HG02970 (cell line): Measurements from ENCODE around the gene PRKAA2.

Experiments
- ATAC-seq: cut with Tn5 transposase; IDR thresholded peaks from one replicate; pipeline ENCODE4 v1.9.1; 2021; ENCODE audit warnings: mild to moderate bottlenecking, moderate library complexity, moderate number of reproducible peaks; ENCODE audit not compliant: unreplicated experiment, low FRiP score

Gene PRKAA2

GRCh38 chr1:56648546-56648945 is 3.4 kb downstream of the PRKAA2 start:
- no peak for ATAC-seq

- ATAC-seq = no peak
These were observed 9.2 kb downstream of the PRKAA2 start for GRCh38 chr1:56654126-56654923.

GRCh38 chr1:56655991-56656613 is 11.0 kb downstream of the PRKAA2 start:
- ATAC-seq = no peak

- no peak for ATAC-seq
These were observed 13.1 kb downstream of the PRKAA2 start for GRCh38 chr1:56658254-56658653.

GRCh38 chr1:56660293-56660692 is 15.2 kb downstream of the PRKAA2 start:
- ATAC-seq = no peak

- no peak for ATAC-seq
These were observed 18.7 kb downstream of the PRKAA2 start for GRCh38 chr1:56663846-56664245.

- no peak for ATAC-seq
These were observed 20.3 kb downstream of the PRKAA2 start for GRCh38 chr1:56665384-56665783.

GRCh38 chr1:56666112-56666608 is 21.0 kb downstream of the PRKAA2 start:
- no peak for ATAC-seq

GRCh38 chr1:56670350-56670749 is 25.2 kb downstream of the PRKAA2 start:
- ATAC-seq = no peak

GRCh38 chr1:56671085-56671484 is 26.0 kb downstream of the PRKAA2 start:
- no peak for ATAC-seq

- no peak for ATAC-seq
These were observed 26.4 kb downstream of the PRKAA2 start for GRCh38 chr1:56671542-56671941.

GRCh38 chr1:56672579-56672978 is 27.5 kb downstream of the PRKAA2 start:
- no peak for ATAC-seq

GRCh38 chr1:56675763-56676162 is 30.6 kb downstream of the PRKAA2 start:
- ATAC-seq = no peak

- no peak for ATAC-seq
These were observed 31.5 kb downstream of the PRKAA2 start for GRCh38 chr1:56676571-56677035.

- no peak for ATAC-seq
These were observed 38.5 kb downstream of the PRKAA2 start for GRCh38 chr1:56683569-56683968.

- ATAC-seq = no peak
These were observed 41.1 kb downstream of the PRKAA2 start for GRCh38 chr1:56686169-56686568.

GRCh38 chr1:56688522-56689026 is 43.5 kb downstream of the PRKAA2 start:
- ATAC-seq = no peak

GRCh38 chr1:56696663-56697062 is 51.5 kb downstream of the PRKAA2 start:
- no peak for ATAC-seq

- no peak for ATAC-seq
These were observed 58.6 kb downstream of the PRKAA2 start for GRCh38 chr1:56703747-56704146.

- no peak for ATAC-seq
These were observed 62.3 kb downstream of the PRKAA2 start for GRCh38 chr1:56707379-56707778.

- ATAC-seq = no peak
These were observed 64.3 kb downstream of the PRKAA2 start for GRCh38 chr1:56709269-56709880.
